ENCODE results near the gene SART1.
"Not testable (repeated sequence)": the region's sequence is repeated elsewhere in the genome, so short reads cannot be mapped to it uniquely, and the experiment has no call there.

The SART1 gene

GRCh38 chr11:66022401-66023185, 61.1 kb downstream of the SART1 start:
- peak overlapping the region; percentile 31 to 55 (median 40) for H3K4me3 ChIP-seq (ENCODE audit: low read depth in 1 of 5, low read length in 5 of 5)
- peak overlapping the region in 4 of 5 donors; percentile 53 to 76 (median 65) for H3K9ac ChIP-seq (ENCODE audit: low read length in 5 of 5)
- H3K27ac ChIP-seq (ENCODE audit: low read depth, low read length): no peak overlapping the region

GRCh38 chr11:66023186-66023440, 61.6 kb downstream of the SART1 start:
- H3K27me3 ChIP-seq (ENCODE audit: control insufficient read depth in 5 of 5, insufficient read depth in 4 of 5, low read length in 5 of 5); H3K36me3 ChIP-seq (ENCODE audit: control insufficient read depth in 5 of 5, insufficient read depth in 5 of 5, low read length in 5 of 5); H3K4me3 ChIP-seq (ENCODE audit: low read depth in 1 of 5, low read length in 5 of 5); H3K27ac ChIP-seq (ENCODE audit: low read depth, low read length); H3K9me3 ChIP-seq (ENCODE audit: control insufficient read depth in 5 of 5, low read length in 5 of 5); H3K9ac ChIP-seq (ENCODE audit: low read length in 5 of 5): not testable (repeated sequence)
- peaks cover 3 to 19% (median 9%) of the 10 kb centered on the region in 5 donors for H3K4me1 ChIP-seq (ENCODE audit: control insufficient read depth in 5 of 5, insufficient read depth in 5 of 5, low read length in 5 of 5)

More at GRCh38 chr11:66022401-66023185, 61.1 kb downstream of the SART1 start:
- H3K27me3 ChIP-seq (ENCODE audit: control insufficient read depth in 5 of 5, insufficient read depth in 4 of 5, low read length in 5 of 5): peaks cover 0 to 5% (median 3%) of the 10 kb centered on the region in 5 donors
- peaks cover 3 to 19% (median 9%) of the 10 kb centered on the region in 5 donors for H3K4me1 ChIP-seq (ENCODE audit: control insufficient read depth in 5 of 5, insufficient read depth in 5 of 5, low read length in 5 of 5)
- no peaks in the 10 kb centered on the region for H3K9me3 ChIP-seq (ENCODE audit: control insufficient read depth in 5 of 5, low read length in 5 of 5)
- H3K36me3 ChIP-seq (ENCODE audit: control insufficient read depth in 5 of 5, insufficient read depth in 5 of 5, low read length in 5 of 5): no peaks in the 10 kb centered on the region

- no peak within 1 kb of the TSS for H3K27ac ChIP-seq (ENCODE audit: low read depth, low read length)
Measured at GRCh38 chr11:66026017-66026529, 64.5 kb downstream of the SART1 start, which contains the start of gene CATSPER1. Gene CATSPER1 (minus strand): TSS chr11:66026479. CDS start chr11:66026379, 100 bp downstream.

More at GRCh38 chr11:66026017-66026529, 64.5 kb downstream of the SART1 start, which contains the start of gene CATSPER1:
- no peak within 1 kb of the TSS for H3K4me3 ChIP-seq (ENCODE audit: low read depth in 1 of 5, low read length in 5 of 5)
- H3K27me3 ChIP-seq (ENCODE audit: control insufficient read depth in 5 of 5, insufficient read depth in 4 of 5, low read length in 5 of 5): peaks cover 0 to 5% (median 3%) of the 10 kb centered on the region in 5 donors
- no peaks in the 10 kb centered on the region for H3K36me3 ChIP-seq (ENCODE audit: control insufficient read depth in 5 of 5, insufficient read depth in 5 of 5, low read length in 5 of 5)
- H3K9me3 ChIP-seq (ENCODE audit: control insufficient read depth in 5 of 5, low read length in 5 of 5): no peaks in the 10 kb centered on the region
- peaks cover 3 to 17% (median 9%) of the 10 kb centered on the region in 5 donors for H3K4me1 ChIP-seq (ENCODE audit: control insufficient read depth in 5 of 5, insufficient read depth in 5 of 5, low read length in 5 of 5)
- no peak within 1 kb of the TSS for H3K9ac ChIP-seq (ENCODE audit: low read length in 5 of 5)

All from subcutaneous abdominal adipose tissue (tissue), 5 donors.